ENCODE measurements around the gene SERPINB12. TPM values are rescaled to one million over a fixed set of nuclear protein-coding genes. Genes with fewer than 3 reads are reported as not detected.

SERPINB12 gene
- total and polyA plus RNA-seq, 2 of the 13 experiments (the other 11 are each of a cell fraction or from before 2014, with no cell fraction given), result not detected

- TF ChIP-seq NR2C2 (CRISPR knock-in tag; IDR thresholded peaks at IDR 0.05; ENCODE audit: borderline replicate concordance), result no peak
- TF ChIP-seq, protein P1, sequence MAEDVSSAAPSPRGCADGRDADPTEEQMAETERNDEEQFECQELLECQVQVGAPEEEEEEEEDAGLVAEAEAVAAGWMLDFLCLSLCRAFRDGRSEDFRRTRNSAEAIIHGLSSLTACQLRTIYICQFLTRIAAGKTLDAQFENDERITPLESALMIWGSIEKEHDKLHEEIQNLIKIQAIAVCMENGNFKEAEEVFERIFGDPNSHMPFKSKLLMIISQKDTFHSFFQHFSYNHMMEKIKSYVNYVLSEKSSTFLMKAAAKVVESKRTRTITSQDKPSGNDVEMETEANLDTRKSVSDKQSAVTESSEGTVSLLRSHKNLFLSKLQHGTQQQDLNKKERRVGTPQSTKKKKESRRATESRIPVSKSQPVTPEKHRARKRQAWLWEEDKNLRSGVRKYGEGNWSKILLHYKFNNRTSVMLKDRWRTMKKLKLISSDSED (CRISPR knock-in tag; IDR thresholded peaks at IDR 0.05), result no peak
- TF ChIP-seq ZNF558 (CRISPR knock-in tag; IDR thresholded peaks at IDR 0.05; ENCODE audit: borderline replicate concordance), result no peak
- TF ChIP-seq ZNF841 (CRISPR knock-in tag; IDR thresholded peaks at IDR 0.05; ENCODE audit: borderline replicate concordance), result no peak
- TF ChIP-seq, protein P2, sequence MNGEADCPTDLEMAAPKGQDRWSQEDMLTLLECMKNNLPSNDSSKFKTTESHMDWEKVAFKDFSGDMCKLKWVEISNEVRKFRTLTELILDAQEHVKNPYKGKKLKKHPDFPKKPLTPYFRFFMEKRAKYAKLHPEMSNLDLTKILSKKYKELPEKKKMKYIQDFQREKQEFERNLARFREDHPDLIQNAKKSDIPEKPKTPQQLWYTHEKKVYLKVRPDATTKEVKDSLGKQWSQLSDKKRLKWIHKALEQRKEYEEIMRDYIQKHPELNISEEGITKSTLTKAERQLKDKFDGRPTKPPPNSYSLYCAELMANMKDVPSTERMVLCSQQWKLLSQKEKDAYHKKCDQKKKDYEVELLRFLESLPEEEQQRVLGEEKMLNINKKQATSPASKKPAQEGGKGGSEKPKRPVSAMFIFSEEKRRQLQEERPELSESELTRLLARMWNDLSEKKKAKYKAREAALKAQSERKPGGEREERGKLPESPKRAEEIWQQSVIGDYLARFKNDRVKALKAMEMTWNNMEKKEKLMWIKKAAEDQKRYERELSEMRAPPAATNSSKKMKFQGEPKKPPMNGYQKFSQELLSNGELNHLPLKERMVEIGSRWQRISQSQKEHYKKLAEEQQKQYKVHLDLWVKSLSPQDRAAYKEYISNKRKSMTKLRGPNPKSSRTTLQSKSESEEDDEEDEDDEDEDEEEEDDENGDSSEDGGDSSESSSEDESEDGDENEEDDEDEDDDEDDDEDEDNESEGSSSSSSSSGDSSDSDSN (CRISPR knock-in tag; IDR thresholded peaks at IDR 0.05), result no peak
These were observed 7.6 kb upstream of the SERPINB12 start (continued) for GRCh38 chr18:63534615-63535014.

DNA sequence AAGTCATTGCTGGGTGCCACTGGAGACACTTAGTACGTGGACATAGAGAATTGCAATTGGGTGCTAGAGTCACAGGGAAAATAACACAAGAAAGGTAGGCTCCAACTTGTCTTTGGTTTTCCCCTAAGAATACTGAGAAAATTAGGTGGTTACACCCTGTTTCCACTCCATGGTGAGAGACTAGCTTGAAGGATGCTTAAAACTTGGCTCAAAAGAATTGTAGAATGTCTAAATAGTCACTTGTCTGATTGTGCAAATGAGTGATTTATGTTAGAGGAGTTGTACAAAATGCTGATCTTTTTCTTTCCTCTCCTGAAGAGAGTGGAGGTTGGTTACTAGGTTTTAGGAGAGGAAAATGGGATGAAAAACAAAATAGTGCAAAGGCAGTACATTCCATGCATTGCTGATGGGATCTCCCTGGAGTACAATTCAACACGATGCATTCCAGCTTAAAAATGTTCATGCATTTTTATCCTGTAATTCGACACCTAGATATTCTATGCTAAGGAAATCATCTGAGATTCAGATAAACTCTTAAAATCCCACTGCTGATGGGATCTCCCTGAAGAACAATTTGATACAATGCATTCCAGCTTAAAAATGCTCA is 2.2 kb upstream of the SERPINB12 start:
- in situ Hi-C loops (cut with HindIII; ENCODE audit: extremely low pct_ligation_motif_present, low pct_unique_long_range_greater_than_20kb), result no loop called here
- Histone ChIP-seq H3K9ac (ENCODE audit: insufficient read depth, low read depth, low read length) (no peak overlapping the region), H3K9me3 (ENCODE audit: low read length) (no peaks in the 10 kb centered on the region), H3K4me1 (ENCODE audit: insufficient read depth, low read length) (no peaks in the 10 kb centered on the region), H3K4me3 (replicated peaks in 1 of 3; ENCODE audit: insufficient read depth in 1 of 3, low read depth in 2 of 3, low read length in 3 of 3) (no peak overlapping the region), H2AFZ (ENCODE audit: low read length) (no peak overlapping the region), H3K27me3 (ENCODE audit: control insufficient read depth in 1 of 2, insufficient read depth in 2 of 2, low read length in 2 of 2) (no peaks in the 10 kb centered on the region), H3K79me2 (ENCODE audit: insufficient read depth, low read length) (no peaks in the 10 kb centered on the region), H3K4me2 (ENCODE audit: low read depth, low read length) (no peak overlapping the region), H3K27ac (ENCODE audit: extremely low read length, insufficient read depth, low read length) (no peak overlapping the region), H3K36me3 (replicated peaks in 1 of 2; ENCODE audit: control insufficient read depth in 1 of 2, insufficient read depth in 2 of 2, low read length in 2 of 2) (no peaks in the 10 kb centered on the region), H4K20me1 (ENCODE audit: insufficient read depth, low read length) (no peaks in the 10 kb centered on the region)
- ChIA-PET CTCF (ENCODE audit: low intra/inter-chr PET ratio, low total read pairs) (no interaction called here), POLR2A (no interaction called here)
- no peak for DNase-seq (ENCODE audit: low spot score)
- no peak for FAIRE-seq
- intact Hi-C loops (cut with micrococcal nuclease; ENCODE audit: unreplicated experiment), result no loop called here
- TF ChIP-seq ZNF138 (CRISPR knock-in tag; IDR thresholded peaks at IDR 0.05; ENCODE audit: low read depth), result no peak
- no peak for TF ChIP-seq ZNF121 (CRISPR knock-in tag; IDR thresholded peaks at IDR 0.05)
- TF ChIP-seq POGZ (CRISPR knock-in tag; IDR thresholded peaks at IDR 0.05), result no peak
- TF ChIP-seq ZNF124 (CRISPR knock-in tag; IDR thresholded peaks at IDR 0.05), result no peak
- no peak for TF ChIP-seq RXRB (CRISPR knock-in tag; IDR thresholded peaks at IDR 0.05; ENCODE audit: borderline replicate concordance)
- no peak for TF ChIP-seq GLI4 (CRISPR knock-in tag; IDR thresholded peaks at IDR 0.05; ENCODE audit: borderline replicate concordance)
- TF ChIP-seq ZNF619 (CRISPR knock-in tag; IDR thresholded peaks at IDR 0.05), result no peak
- no peak for TF ChIP-seq ELF4 (CRISPR knock-in tag; IDR thresholded peaks at IDR 0.05; ENCODE audit: borderline replicate concordance)
- TF ChIP-seq, protein P3, sequence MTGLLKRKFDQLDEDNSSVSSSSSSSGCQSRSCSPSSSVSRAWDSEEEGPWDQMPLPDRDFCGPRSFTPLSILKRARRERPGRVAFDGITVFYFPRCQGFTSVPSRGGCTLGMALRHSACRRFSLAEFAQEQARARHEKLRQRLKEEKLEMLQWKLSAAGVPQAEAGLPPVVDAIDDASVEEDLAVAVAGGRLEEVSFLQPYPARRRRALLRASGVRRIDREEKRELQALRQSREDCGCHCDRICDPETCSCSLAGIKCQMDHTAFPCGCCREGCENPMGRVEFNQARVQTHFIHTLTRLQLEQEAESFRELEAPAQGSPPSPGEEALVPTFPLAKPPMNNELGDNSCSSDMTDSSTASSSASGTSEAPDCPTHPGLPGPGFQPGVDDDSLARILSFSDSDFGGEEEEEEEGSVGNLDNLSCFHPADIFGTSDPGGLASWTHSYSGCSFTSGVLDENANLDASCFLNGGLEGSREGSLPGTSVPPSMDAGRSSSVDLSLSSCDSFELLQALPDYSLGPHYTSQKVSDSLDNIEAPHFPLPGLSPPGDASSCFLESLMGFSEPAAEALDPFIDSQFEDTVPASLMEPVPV (CRISPR knock-in tag; IDR thresholded peaks at IDR 0.05), result no peak
- TF ChIP-seq, protein P4, sequence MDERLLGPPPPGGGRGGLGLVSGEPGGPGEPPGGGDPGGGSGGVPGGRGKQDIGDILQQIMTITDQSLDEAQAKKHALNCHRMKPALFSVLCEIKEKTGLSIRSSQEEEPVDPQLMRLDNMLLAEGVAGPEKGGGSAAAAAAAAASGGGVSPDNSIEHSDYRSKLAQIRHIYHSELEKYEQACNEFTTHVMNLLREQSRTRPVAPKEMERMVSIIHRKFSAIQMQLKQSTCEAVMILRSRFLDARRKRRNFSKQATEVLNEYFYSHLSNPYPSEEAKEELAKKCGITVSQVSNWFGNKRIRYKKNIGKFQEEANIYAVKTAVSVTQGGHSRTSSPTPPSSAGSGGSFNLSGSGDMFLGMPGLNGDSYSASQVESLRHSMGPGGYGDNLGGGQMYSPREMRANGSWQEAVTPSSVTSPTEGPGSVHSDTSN (CRISPR knock-in tag; IDR thresholded peaks at IDR 0.05), result no peak
- BruUV-seq (replicated peaks), result no TSS peak
- 0% methylated on average over 3 of the region's 3 CpGs for WGBS (ENCODE audit: low lambda C conversion rate)
- no peak for ATAC-seq

Data from HepG2 (cell line).